ENCODE measurements around the gene CEP164. TPM values are rescaled to one million over a fixed set of nuclear protein-coding genes. Genes with fewer than 3 reads are reported as not detected.
"Not testable (repeated sequence)": the region's sequence is repeated elsewhere in the genome, so short reads cannot be mapped to it uniquely, and the experiment has no call there.

CEP164 gene
- total RNA-seq, 1 donor from 2014 or later, result 32.3 TPM

DNA sequence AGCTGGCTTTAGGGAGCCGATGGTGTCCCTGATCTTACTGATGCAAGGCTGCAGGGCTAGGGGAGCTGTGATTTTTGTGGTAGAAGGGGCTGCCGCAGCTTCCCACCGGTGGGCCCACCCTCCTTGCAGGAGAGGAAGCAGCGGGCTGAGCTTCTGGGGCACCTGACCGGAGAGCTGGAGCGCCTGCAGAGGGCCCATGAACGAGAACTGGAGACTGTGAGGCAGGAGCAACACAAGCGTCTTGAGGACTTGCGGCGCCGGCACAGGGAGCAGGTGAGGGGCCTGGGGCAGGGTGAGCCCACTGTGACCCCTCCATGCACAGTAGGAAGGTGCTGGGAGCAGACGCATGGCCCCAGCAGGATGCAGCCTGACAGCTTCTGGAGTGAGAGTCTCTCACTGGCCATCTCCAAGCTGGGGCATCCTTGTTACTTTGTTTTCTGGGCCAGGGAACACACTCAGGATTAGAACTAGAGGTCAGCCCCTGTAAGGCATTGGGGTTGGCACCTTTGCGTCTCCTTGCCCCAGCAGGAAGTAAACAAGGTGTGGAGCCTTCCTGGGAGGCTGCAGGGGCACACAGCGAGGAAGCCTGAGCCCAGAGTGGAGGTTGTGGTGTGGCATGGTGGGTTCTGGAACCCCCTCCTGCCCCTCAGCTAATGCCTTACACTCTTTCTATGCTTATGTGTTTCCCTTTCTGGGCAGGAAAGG is 66.7 kb downstream of the CEP164 start:
- no peak overlapping the region for H3K4me3 Mint-ChIP-seq (ENCODE audit: low read depth)
- intact Hi-C loops (cut with micrococcal nuclease), result no loop called here
- H3K4me1 Mint-ChIP-seq (ENCODE audit: low read depth), result no peaks in the 10 kb centered on the region

GRCh38 chr11:117395476-117395875 is 67.8 kb downstream of the CEP164 start:
- H3K27me3 Mint-ChIP-seq (ENCODE audit: low read depth), result no peaks in the 10 kb centered on the region
- no peak overlapping the region for H3K4me3 Mint-ChIP-seq (ENCODE audit: low read depth)
- H3K27ac Mint-ChIP-seq, result no peak overlapping the region
- no peak for DNase-seq (ENCODE audit: low spot score)
- H3K9me3 Mint-ChIP-seq, result no peaks in the 10 kb centered on the region
- peaks cover 64% of the 10 kb centered on the region for H3K36me3 Mint-ChIP-seq (ENCODE audit: low read depth)
- intact Hi-C loops (cut with micrococcal nuclease), result no loop called here
- H3K4me1 Mint-ChIP-seq (ENCODE audit: low read depth), result no peaks in the 10 kb centered on the region

More for the DNA sequence above, 66.7 kb downstream of the CEP164 start:
- Mint-ChIP-seq H3K9me3 (no peaks in the 10 kb centered on the region), H3K27ac (no peak overlapping the region), H3K27me3 (ENCODE audit: low read depth) (no peaks in the 10 kb centered on the region), H3K36me3 (ENCODE audit: low read depth) (peaks cover 60% of the 10 kb centered on the region)
- no peak for DNase-seq (ENCODE audit: low spot score)

DNA sequence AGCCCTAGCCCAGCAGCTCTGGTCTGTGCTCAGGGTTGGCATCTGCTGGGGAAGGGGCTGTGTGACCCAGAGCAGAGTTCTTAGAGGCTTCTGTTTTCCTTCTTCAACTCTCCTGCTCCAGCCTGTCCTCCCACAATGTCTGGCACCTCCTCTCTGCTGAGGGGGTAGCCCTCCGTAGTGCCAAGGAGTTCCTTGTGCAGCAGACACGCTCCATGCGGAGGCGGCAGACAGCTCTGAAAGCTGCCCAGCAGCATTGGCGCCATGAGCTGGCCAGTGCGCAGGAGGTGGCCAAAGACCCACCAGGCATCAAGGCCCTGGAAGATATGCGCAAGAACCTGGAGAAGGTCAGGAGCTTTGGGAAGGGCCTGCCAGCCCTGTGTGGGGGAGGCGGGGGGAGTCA is 69.3 kb downstream of the CEP164 start:
- H3K36me3 Mint-ChIP-seq (ENCODE audit: low read depth), result peaks cover 64% of the 10 kb centered on the region
- intact Hi-C loops (cut with micrococcal nuclease), result no loop called here
- no peak for DNase-seq (ENCODE audit: low spot score)
- no peaks in the 10 kb centered on the region for H3K27me3 Mint-ChIP-seq (ENCODE audit: low read depth)
- H3K4me1 Mint-ChIP-seq (ENCODE audit: low read depth), result no peaks in the 10 kb centered on the region
- no peak overlapping the region for H3K27ac Mint-ChIP-seq
- no peaks in the 10 kb centered on the region for H3K9me3 Mint-ChIP-seq
- H3K4me3 Mint-ChIP-seq (ENCODE audit: low read depth), result no peak overlapping the region

DNA sequence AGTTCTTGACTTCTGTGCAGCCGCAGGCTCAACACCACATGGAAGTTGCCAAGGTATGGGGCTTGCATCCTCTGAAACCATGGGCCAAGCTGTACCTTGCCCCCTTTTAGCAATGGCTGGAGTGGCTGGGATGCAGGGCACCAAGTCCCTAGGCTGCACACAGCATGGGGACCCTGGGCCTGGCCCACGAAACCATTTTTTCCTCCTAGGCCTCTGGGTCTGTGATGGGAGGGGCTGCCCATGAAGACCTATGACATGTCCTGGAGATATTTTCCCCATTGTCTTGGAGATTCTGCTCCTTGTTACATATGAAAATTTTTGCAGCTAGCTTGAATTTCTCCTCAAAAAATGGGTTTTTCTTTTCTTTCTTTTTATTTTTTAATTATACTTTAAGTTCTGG is 71.0 kb downstream of the CEP164 start:
- DNase-seq (ENCODE audit: low spot score); H3K9me3 Mint-ChIP-seq; intact Hi-C loops (cut with micrococcal nuclease); H3K4me3 Mint-ChIP-seq (ENCODE audit: low read depth); H3K27me3 Mint-ChIP-seq (ENCODE audit: low read depth); H3K4me1 Mint-ChIP-seq (ENCODE audit: low read depth); H3K27ac Mint-ChIP-seq: not testable (repeated sequence)
- peaks cover 66% of the 10 kb centered on the region for H3K36me3 Mint-ChIP-seq (ENCODE audit: low read depth)

DNA sequence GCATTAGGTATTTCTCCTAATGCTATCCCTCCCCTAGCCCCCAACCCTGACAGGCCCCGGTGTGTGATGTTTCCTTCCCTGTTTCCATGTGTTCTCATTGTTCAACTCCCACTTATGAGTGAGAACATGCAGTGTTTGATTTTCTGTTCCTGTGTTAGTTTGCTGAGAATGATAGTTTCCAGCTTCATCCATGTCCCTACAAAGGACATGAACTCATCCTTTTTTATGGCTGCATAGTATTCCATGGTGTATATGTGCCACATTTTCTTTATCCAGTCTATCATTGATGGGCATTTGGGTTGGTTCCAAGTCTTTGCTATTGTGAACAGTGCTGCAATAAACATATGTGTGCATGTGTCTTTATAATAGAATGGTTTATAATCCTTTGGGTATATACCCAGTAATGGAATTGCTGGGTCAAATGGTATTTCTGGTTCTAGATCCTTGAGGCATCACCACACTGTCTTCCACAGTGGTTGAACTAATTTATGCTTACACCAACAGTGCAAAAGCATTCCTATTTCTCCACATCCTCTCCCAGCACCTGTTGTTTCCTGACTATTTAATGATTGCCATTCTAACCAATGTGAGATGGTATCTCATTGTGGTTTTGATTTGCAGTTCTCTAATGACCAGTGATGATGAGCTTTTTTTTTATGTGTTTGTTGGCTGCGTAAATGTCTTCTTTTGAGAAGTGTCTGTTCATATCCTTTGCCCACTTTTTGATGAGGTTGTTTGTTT is 71.6 kb downstream of the CEP164 start:
- H3K27me3 Mint-ChIP-seq (ENCODE audit: low read depth); intact Hi-C loops (cut with micrococcal nuclease); H3K9me3 Mint-ChIP-seq; H3K4me1 Mint-ChIP-seq (ENCODE audit: low read depth); DNase-seq (ENCODE audit: low spot score); H3K4me3 Mint-ChIP-seq (ENCODE audit: low read depth); H3K27ac Mint-ChIP-seq: not testable (repeated sequence)
- peaks cover 68% of the 10 kb centered on the region for H3K36me3 Mint-ChIP-seq (ENCODE audit: low read depth)

DNA sequence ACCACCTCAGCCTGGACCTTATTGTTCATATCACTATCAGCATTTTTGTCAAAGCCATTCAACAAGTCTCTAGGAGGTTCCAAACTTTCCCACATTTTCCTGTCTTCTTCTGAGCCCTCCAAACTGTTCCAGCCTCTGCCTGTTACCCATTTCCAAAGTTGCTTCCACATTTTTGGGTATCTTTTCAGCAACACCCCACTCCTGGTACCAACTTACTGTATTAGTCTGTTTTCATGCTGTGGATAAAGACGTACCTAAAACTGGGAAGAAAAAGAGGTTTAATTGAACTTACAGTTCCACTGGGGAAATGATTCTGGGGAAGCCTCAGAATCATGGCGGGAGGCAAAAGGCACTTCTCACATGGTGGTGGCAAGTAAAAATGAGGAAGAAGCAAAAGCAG is 78.2 kb downstream of the CEP164 start:
- Mint-ChIP-seq H3K9me3 (peaks cover 12% of the 10 kb centered on the region), H3K36me3 (ENCODE audit: low read depth) (peaks cover 47% of the 10 kb centered on the region)
- H3K4me3 Mint-ChIP-seq (ENCODE audit: low read depth); H3K27me3 Mint-ChIP-seq (ENCODE audit: low read depth); H3K4me1 Mint-ChIP-seq (ENCODE audit: low read depth); DNase-seq (ENCODE audit: low spot score); H3K27ac Mint-ChIP-seq; intact Hi-C loops (cut with micrococcal nuclease): not testable (repeated sequence)

DNA sequence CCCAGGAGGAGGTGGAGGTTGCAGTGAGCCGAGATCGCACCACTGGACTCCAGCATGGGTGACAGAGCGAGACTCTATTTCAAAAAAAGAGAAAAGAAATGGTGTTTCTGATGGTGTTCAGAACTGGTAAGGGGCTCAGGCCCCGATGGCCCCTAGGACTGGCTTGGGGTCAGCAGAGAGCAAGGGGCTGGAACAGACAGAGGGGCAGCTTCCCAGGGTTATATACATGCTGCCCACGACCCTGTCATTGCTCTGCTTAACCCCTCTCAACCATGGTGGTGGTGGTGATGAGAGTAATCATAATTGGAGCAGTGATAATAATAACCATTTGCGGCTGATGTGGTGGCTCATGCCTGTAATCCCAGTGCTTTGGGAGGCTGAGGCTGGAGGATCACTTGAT is 79.4 kb downstream of the CEP164 start:
- no peak overlapping the region for H3K4me3 Mint-ChIP-seq (ENCODE audit: low read depth)
- intact Hi-C loops (cut with micrococcal nuclease), result no loop called here

DNA sequence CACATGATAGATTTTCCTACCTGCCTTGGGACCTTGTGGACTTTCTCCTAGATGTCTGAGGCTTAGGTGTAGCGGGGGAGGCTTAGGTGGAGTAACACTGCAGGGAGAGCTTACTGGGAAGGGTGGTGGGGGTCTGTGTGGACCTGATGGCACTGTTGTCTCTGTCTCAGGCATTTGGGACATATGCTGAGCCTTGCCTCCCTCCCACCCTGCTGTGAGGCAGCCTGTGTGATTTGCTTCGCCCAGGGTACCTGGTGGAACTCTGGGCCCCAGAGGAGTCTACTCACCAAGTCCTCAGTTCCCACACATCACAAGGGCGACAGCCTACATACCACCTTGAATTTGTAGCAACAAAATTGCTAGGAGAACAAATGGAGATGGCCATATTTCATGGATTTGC is 80.7 kb downstream of the CEP164 start:
- intact Hi-C loops (cut with micrococcal nuclease), result no loop called here
- H3K27me3 Mint-ChIP-seq (ENCODE audit: low read depth), result no peaks in the 10 kb centered on the region
- peaks cover 12% of the 10 kb centered on the region for H3K9me3 Mint-ChIP-seq
- no peaks in the 10 kb centered on the region for H3K4me1 Mint-ChIP-seq (ENCODE audit: low read depth)
- no peak overlapping the region for H3K4me3 Mint-ChIP-seq (ENCODE audit: low read depth)
- DNase-seq (ENCODE audit: low spot score), result no peak
- peaks cover 38% of the 10 kb centered on the region for H3K36me3 Mint-ChIP-seq (ENCODE audit: low read depth)
- no peak overlapping the region for H3K27ac Mint-ChIP-seq

More for the DNA sequence above, 79.4 kb downstream of the CEP164 start:
- DNase-seq (ENCODE audit: low spot score), result no peak
- Mint-ChIP-seq H3K27me3 (ENCODE audit: low read depth) (no peaks in the 10 kb centered on the region), H3K9me3 (peaks cover 12% of the 10 kb centered on the region), H3K4me1 (ENCODE audit: low read depth) (no peaks in the 10 kb centered on the region), H3K36me3 (ENCODE audit: low read depth) (peaks cover 47% of the 10 kb centered on the region), H3K27ac (no peak overlapping the region)

DNA sequence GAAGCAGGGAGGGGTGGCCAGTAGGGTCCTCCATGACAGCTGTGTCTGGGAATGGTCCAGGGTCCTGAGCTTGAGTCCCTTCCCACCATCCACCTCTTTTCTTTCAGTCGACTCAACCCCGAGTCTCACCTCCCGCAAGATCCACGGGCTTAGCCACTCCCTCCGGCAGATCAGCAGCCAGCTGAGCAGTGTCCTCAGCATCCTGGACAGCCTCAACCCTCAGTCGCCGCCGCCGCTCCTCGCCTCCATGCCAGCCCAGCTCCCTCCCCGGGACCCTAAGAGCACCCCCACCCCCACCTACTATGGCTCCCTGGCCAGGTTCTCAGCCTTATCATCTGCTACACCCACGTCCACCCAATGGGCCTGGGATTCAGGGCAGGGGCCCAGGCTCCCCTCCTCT is 81.9 kb downstream of the CEP164 start:
- Mint-ChIP-seq H3K27me3 (ENCODE audit: low read depth) (no peaks in the 10 kb centered on the region), H3K4me1 (ENCODE audit: low read depth) (no peaks in the 10 kb centered on the region), H3K4me3 (ENCODE audit: low read depth) (no peak overlapping the region), H3K36me3 (ENCODE audit: low read depth) (peaks cover 27% of the 10 kb centered on the region), H3K9me3 (peaks cover 12% of the 10 kb centered on the region), H3K27ac (no peak overlapping the region)
- intact Hi-C loops (cut with micrococcal nuclease), result no loop called here
- no peak for DNase-seq (ENCODE audit: low spot score)

- H3K9me3 Mint-ChIP-seq, result peaks cover 10% of the 10 kb centered on the region
- no peak overlapping the region for H3K4me3 Mint-ChIP-seq (ENCODE audit: low read depth)
- no peaks in the 10 kb centered on the region for H3K4me1 Mint-ChIP-seq (ENCODE audit: low read depth)
- no peak for DNase-seq (ENCODE audit: low spot score)
- no peak overlapping the region for H3K27ac Mint-ChIP-seq
- intact Hi-C loops (cut with micrococcal nuclease), result no loop called here
- H3K27me3 Mint-ChIP-seq (ENCODE audit: low read depth), result no peaks in the 10 kb centered on the region
- peaks cover 19% of the 10 kb centered on the region for H3K36me3 Mint-ChIP-seq (ENCODE audit: low read depth)
Observed at GRCh38 chr11:117410238-117410637, 82.6 kb downstream of the CEP164 start.

- peaks cover 2% of the 10 kb centered on the region for H3K9me3 Mint-ChIP-seq
- H3K4me3 Mint-ChIP-seq (ENCODE audit: low read depth), result no peak overlapping the region
- H3K27ac Mint-ChIP-seq, result no peak overlapping the region
- no peaks in the 10 kb centered on the region for H3K27me3 Mint-ChIP-seq (ENCODE audit: low read depth)
- no peaks in the 10 kb centered on the region for H3K4me1 Mint-ChIP-seq (ENCODE audit: low read depth)
- H3K36me3 Mint-ChIP-seq (ENCODE audit: low read depth), result peaks cover 11% of the 10 kb centered on the region
- DNase-seq (ENCODE audit: low spot score), result no peak
- intact Hi-C loops (cut with micrococcal nuclease), result no loop called here
Observed at GRCh38 chr11:117410861-117411710, 83.4 kb downstream of the CEP164 start.

GRCh38 chr11:117411736-117412135 is 84.1 kb downstream of the CEP164 start:
- DNase-seq (ENCODE audit: low spot score), result no peak
- H3K27me3 Mint-ChIP-seq (ENCODE audit: low read depth), result no peaks in the 10 kb centered on the region

GRCh38 chr11:117412176-117412575 is 84.5 kb downstream of the CEP164 start:
- Mint-ChIP-seq H3K27me3 (ENCODE audit: low read depth) (no peaks in the 10 kb centered on the region), H3K27ac (no peak overlapping the region), H3K4me3 (ENCODE audit: low read depth) (no peak overlapping the region), H3K36me3 (ENCODE audit: low read depth) (peaks cover 5% of the 10 kb centered on the region), H3K9me3 (no peaks in the 10 kb centered on the region), H3K4me1 (ENCODE audit: low read depth) (no peaks in the 10 kb centered on the region)
- DNase-seq (ENCODE audit: low spot score), result no peak
- intact Hi-C loops (cut with micrococcal nuclease), result no loop called here

More at GRCh38 chr11:117411736-117412135, 84.1 kb downstream of the CEP164 start:
- intact Hi-C loops (cut with micrococcal nuclease), result no loop called here
- Mint-ChIP-seq H3K9me3 (no peaks in the 10 kb centered on the region), H3K27ac (no peak overlapping the region), H3K4me3 (ENCODE audit: low read depth) (no peak overlapping the region), H3K36me3 (ENCODE audit: low read depth) (peaks cover 5% of the 10 kb centered on the region), H3K4me1 (ENCODE audit: low read depth) (no peaks in the 10 kb centered on the region)

Measured in activated T-helper 2 cell treated with anti-CD3 and anti-CD28 coated beads, Interferon-gamma antibody, Interleukin-2, Interleukin-4, amounts not matched to agents 10 μg/mL and 5 μg/mL and 100 μg/mL, durations not matched to agents 14 hours and 24 hours and 36 hours (primary cell).